ENCODE measurements around the gene LDB2. TPM values are rescaled to one million over a fixed set of nuclear protein-coding genes. Genes with fewer than 3 reads are reported as not detected.

Gene LDB2
- total and polyA plus RNA-seq, 8 donors: 4.0 to 11.6 (median 5.9) TPM

DNA sequence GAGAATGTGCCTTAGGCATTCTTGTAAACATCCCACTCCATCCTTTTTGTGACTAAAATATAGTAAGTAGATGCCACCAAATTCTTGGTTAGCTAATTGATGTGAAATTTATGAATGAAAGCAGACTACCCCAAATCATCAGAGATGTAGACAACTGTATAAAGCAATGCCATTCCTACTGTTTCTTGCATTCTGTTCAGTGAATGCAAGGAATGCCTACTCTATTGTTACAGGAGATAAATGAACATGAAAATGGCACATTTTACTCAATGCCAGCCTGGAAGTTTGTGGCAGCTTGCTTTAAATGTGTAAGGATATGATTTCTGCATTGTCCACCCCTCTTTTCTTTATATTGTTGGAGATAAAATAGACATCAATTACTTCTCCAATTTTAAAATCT lies 317.9 kb downstream of the LDB2 start:
- no peak for DNase-seq
- FAIRE-seq: no peak
- Histone ChIP-seq H3K27ac (no peak overlapping the region), H3K9me3 (no peaks in the 10 kb centered on the region), H3K36me3 (no peaks in the 10 kb centered on the region), H3K27me3 (no peaks in the 10 kb centered on the region), H3K4me3 (no peak overlapping the region), H3K4me1 (no peaks in the 10 kb centered on the region)
- intact Hi-C loops (cut with DNase I): no loop called here
- no peak for ATAC-seq
- TF ChIP-seq CTCF (IDR thresholded peaks at IDR 0.05): no peak

DNA sequence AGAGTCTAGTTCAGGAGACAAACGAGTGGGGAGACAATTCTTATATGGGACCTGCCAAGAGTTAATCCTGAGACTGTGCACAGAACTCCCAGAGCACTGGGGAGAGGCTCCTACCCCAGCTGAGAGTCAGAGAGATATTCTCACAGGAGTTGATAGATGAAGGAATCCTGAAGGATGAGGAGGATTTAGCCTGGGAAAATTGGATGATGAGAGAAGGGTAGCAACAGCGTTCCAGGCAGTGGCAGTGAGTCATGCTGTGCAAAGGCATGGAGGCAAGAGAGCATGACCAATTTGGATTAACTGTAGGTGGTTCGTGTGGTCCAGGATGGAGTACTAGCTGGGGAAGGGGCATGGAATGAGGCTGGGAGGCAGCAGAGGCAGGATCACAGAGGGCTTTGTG lies 318.6 kb downstream of the LDB2 start:
- Histone ChIP-seq H3K4me1 (no peaks in the 10 kb centered on the region), H3K4me3 (no peak overlapping the region), H3K9me3 (no peaks in the 10 kb centered on the region), H3K36me3 (no peaks in the 10 kb centered on the region), H3K27ac (no peak overlapping the region), H3K27me3 (no peaks in the 10 kb centered on the region)
- no peak for FAIRE-seq
- intact Hi-C loops (cut with DNase I): no loop called here
- ATAC-seq: no peak
- TF ChIP-seq CTCF (IDR thresholded peaks at IDR 0.05): no peak
- 55 to 68% methylated on average over 3 of the region's 3 CpGs for WGBS, 2 donors
- no peak for DNase-seq

DNA sequence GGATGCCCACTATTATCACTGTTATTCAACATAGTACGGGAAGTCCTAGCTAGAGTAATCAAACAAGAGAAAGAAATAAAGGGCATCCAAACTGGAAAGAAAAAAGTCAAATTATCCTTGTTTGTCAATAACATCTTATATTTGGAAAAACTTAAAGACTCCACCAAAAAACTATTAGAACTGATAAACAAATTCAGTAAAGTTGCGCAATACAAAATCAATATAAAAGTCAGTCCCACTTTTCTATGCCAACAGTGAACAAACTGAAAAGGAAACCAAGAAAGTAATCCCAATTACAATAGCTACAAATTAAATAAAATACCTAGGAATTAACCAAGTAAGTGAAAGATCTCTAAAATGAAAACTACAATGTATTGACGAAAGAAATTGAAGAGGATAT lies 321.3 kb downstream of the LDB2 start:
- FAIRE-seq (no peak), DNase-seq (no peak), ATAC-seq (no peak)
- no peaks in the 10 kb centered on the region for H3K9me3 ChIP-seq
- intact Hi-C loops (cut with DNase I): no loop called here
- H3K27ac ChIP-seq: no peak overlapping the region
- no peaks in the 10 kb centered on the region for H3K36me3 ChIP-seq
- no peaks in the 10 kb centered on the region for H3K27me3 ChIP-seq
- H3K4me1 ChIP-seq: no peaks in the 10 kb centered on the region
- H3K4me3 ChIP-seq: no peak overlapping the region
- TF ChIP-seq CTCF (IDR thresholded peaks at IDR 0.05): no peak
- 84 to 91% methylated on average over 3 of the region's 3 CpGs for WGBS, 2 donors

- TF ChIP-seq CTCF (IDR thresholded peaks at IDR 0.05): no peak
- FAIRE-seq (no peak), ATAC-seq (no peak)
These were observed 323.5 kb downstream of the LDB2 start for GRCh38 chr4:16574981-16575380.

DNA sequence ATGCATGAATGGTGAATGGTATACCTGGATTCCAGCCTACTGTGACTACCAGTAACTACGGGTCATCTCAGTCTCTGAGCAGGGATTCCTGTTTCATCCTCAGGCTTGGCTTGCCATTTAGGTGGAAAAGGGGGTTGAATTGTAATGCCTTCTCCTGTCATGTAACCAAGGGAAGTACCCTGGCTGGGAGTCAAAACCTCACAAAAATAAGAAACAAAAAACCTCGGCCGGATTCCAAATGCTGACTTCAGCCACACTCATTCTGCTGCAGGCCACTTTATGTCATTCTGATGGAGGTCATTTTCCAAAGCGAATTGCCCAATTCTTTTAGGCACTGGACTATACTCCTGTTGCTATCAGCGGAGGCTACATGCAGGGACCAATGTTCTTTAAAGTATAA lies 324.7 kb downstream of the LDB2 start:
- DNase-seq (no peak), FAIRE-seq (no peak)
- intact Hi-C loops (cut with DNase I): no loop called here

More at GRCh38 chr4:16574981-16575380, 323.5 kb downstream of the LDB2 start:
- Histone ChIP-seq H3K4me3 (no peak overlapping the region), H3K4me1 (no peaks in the 10 kb centered on the region), H3K36me3 (no peaks in the 10 kb centered on the region), H3K27me3 (no peaks in the 10 kb centered on the region), H3K9me3 (no peaks in the 10 kb centered on the region), H3K27ac (no peak overlapping the region)
- 84 to 88% methylated on average over 2 of the region's 2 CpGs for WGBS, 2 donors
- no peak for DNase-seq
- intact Hi-C loops (cut with DNase I): no loop called here

More for the DNA sequence above, 324.7 kb downstream of the LDB2 start:
- Histone ChIP-seq H3K9me3 (no peaks in the 10 kb centered on the region), H3K4me1 (no peaks in the 10 kb centered on the region), H3K27ac (no peak overlapping the region), H3K4me3 (no peak overlapping the region), H3K36me3 (no peaks in the 10 kb centered on the region), H3K27me3 (no peaks in the 10 kb centered on the region)
- ATAC-seq: peak in 2 of 4 donors; percentile 14 to 20
- WGBS, 2 donors: 75 to 86% methylated on average over 5 of the region's 5 CpGs
- no peak for TF ChIP-seq CTCF (IDR thresholded peaks at IDR 0.05)

Measured in pancreas (tissue), 10 donors.